Activated T-cell treated with anti-CD3 and anti-CD28 coated beads, Interleukin-2, amount 50 U/mL, for 4 hours (primary cell): ENCODE data around the gene UGT1A6. TPM values are rescaled to one million over a fixed set of nuclear protein-coding genes. Genes with fewer than 3 reads are reported as not detected.

Experiments used
- ATAC-seq, 2 donors: fragments of 200-7000 bp; cut with Tn5 transposase; one replicate each; pipeline ENCODE4 v1.10.0; 2021
- DNase-seq: peaks from one replicate; pipeline ENCODE4 v3.0.0-alpha.2; 2020
- H3K27me3 Mint-ChIP-seq: one replicate; pipeline ENCODE4 v1.8.0; 2021; ENCODE audit warnings: low read depth, mixed read lengths
- H3K36me3 Mint-ChIP-seq: one replicate; pipeline ENCODE4 v1.8.0; 2022; ENCODE audit warnings: mixed read lengths; ENCODE audit not compliant: insufficient read depth
- H3K4me1 Mint-ChIP-seq: one replicate; pipeline ENCODE4 v1.8.0; 2021; ENCODE audit warnings: low read depth, mixed read lengths
- H3K4me3 Mint-ChIP-seq: one replicate; pipeline ENCODE4 v1.8.0; 2021; ENCODE audit warnings: mild to moderate bottlenecking, moderate library complexity, mixed read lengths
- H3K9me3 Mint-ChIP-seq: one replicate; pipeline ENCODE4 v1.8.0; 2021; ENCODE audit warnings: mixed read lengths
- total RNA-seq, 3 donors: library from RNA; stranded (reverse); gene quantifications; one replicate each; pipeline ENCODE4 v1.2.1, GENCODE V29; 2021

UGT1A6 gene
- total RNA-seq, 3 donors from 2014 or later: 0.24 TPM; not detected in 2

DNA sequence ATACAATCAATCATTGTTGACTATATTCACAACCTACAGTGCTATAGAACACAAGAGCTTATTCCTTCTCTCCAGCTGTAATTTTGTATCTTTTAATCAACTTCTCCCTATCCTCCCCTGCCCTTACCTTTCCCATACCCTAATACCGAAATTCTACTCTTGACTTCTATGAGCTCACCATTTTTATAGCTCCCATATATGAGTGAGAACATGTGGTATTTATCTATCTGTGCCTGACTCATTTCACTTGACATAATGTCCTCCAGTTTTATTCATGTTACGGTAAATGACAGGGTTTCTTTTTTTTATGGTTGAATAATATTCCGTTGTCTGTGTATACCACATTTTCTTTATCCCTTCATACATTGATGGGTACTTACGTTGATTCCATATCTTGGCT lies 88.1 kb downstream of the UGT1A6 start:
- ATAC-seq: no peak
- H3K36me3 Mint-ChIP-seq: no peaks in the 10 kb centered on the region
- no peak overlapping the region for H3K4me3 Mint-ChIP-seq
- DNase-seq: no peak
- peaks cover 21% of the 10 kb centered on the region for H3K27me3 Mint-ChIP-seq
- peaks cover 4% of the 10 kb centered on the region for H3K9me3 Mint-ChIP-seq
- H3K4me1 Mint-ChIP-seq: no peaks in the 10 kb centered on the region

DNA sequence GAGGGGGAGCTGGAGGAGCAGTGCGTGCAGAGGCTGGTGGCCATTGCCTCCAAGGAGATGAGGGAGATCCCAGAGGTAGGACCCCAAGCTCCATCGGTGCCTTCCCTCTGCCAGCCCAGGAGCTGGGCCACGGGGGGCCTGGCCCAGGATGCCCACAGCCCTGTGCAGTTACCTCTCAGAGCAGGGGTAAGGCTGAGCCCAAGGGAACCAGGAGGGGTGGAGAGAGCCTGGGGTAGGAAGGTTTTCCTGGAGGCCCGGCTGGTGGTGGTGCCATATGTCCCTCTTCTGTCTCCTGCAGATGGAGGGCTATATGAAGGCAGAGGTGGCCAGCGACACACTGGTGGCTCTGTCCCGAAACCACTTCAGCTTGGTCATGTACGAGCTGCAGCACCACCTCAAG lies 96.9 kb downstream of the UGT1A6 start:
- Mint-ChIP-seq H3K9me3 (peaks cover 5% of the 10 kb centered on the region), H3K36me3 (no peaks in the 10 kb centered on the region), H3K4me3 (no peak overlapping the region), H3K4me1 (no peaks in the 10 kb centered on the region), H3K27me3 (peaks cover 6% of the 10 kb centered on the region)
- ATAC-seq: no peak
- DNase-seq: no peak

DNA sequence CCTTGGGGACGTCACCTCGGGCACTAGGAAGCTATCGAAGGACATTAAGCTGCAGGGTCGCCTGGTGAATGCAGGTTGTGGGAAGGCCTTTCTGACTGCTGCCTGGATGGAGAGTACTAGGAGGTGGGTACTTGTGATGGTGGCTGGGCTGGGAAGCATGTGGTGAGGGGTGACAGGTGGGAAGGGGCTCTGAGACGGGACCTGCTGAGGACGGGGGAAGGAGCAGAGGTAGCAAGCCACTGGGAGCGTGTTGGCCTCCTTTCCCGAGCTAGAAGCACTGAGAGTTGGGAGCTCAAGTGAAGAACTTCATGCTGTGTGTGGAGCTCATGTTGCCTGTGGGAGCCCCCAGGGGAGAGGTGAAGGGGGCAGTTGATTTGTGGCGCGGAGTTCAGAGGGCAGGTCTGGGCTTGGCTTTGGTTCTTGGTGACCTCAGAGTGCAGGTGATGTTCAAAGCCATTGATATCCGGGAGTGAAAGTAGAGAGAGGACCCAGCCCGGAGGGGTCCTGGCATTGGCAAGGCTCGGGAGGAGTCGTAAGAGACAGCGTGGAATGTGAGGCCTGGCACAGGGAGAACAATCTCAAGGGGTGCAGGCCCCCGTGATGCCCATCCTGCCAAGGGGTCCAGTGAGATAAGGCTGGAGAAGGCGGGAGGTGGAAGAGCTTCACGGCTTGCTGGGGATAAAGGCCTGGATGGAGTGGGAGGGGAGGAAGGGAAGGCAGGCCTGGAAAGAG lies 98.6 kb downstream of the UGT1A6 start:
- H3K9me3 Mint-ChIP-seq: peaks cover under 1% of the 10 kb centered on the region
- peaks cover 2% of the 10 kb centered on the region for H3K27me3 Mint-ChIP-seq
- ATAC-seq: no peak
- DNase-seq: no peak
- H3K4me1 Mint-ChIP-seq: no peaks in the 10 kb centered on the region
- no peak overlapping the region for H3K4me3 Mint-ChIP-seq
- no peaks in the 10 kb centered on the region for H3K36me3 Mint-ChIP-seq

DNA sequence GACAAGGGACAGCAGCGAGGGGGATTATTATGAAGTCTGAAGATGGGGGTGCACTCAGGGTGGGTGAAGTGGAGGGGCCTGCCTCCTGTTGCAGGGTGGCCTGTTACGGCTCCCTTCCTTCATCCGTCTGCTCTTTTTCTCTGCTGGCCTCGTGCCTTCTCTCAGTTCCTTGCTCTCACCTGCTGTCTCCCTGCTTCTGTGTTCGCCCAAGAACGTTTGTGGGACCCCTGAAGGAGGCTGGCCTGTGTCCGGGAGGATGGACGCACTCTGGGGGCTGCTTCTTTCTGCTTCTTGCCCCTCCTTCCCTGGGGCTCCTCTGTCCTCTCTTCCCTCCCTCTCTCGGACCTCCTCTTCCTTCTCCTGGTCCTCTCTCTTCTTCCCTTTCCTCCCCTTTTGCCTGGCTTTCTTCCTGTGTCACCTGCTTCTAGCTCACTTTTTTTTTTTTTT lies 99.2 kb downstream of the UGT1A6 start:
- ATAC-seq (no peak), DNase-seq (no peak)
- H3K4me3 Mint-ChIP-seq: no peak overlapping the region
- H3K27me3 Mint-ChIP-seq: no peaks in the 10 kb centered on the region
- H3K9me3 Mint-ChIP-seq: no peaks in the 10 kb centered on the region
- H3K36me3 Mint-ChIP-seq: no peaks in the 10 kb centered on the region
- no peaks in the 10 kb centered on the region for H3K4me1 Mint-ChIP-seq

DNA sequence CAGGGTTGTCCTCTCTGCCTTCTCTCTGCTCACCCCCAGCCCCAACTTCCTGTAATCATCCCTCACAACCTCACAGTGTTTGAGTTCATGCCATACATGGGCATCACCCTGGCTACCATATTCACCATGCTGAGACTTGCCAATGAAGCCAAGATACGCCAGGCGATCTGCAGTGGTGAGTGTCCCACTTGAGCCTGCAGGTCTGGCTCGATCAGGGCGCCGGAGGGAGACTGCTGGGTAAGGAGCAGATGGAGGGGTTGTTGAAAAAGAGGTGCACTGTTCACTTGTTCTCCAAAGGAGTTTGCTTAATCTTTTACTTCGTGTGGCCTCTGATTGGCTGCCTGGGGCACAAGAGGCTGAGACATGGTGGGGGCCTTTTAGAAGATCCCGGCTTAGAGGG lies 100.0 kb downstream of the UGT1A6 start:
- no peaks in the 10 kb centered on the region for H3K4me1 Mint-ChIP-seq
- no peak overlapping the region for H3K4me3 Mint-ChIP-seq
- ATAC-seq (no peak), DNase-seq (no peak)
- no peaks in the 10 kb centered on the region for H3K36me3 Mint-ChIP-seq
- H3K27me3 Mint-ChIP-seq: no peaks in the 10 kb centered on the region
- no peaks in the 10 kb centered on the region for H3K9me3 Mint-ChIP-seq

GRCh38 chr2:233793465-233794127 lies 100.9 kb downstream of the UGT1A6 start:
- no peaks in the 10 kb centered on the region for H3K27me3 Mint-ChIP-seq
- DNase-seq: no peak
- H3K4me3 Mint-ChIP-seq: no peak overlapping the region
- H3K4me1 Mint-ChIP-seq: no peaks in the 10 kb centered on the region
- H3K9me3 Mint-ChIP-seq: no peaks in the 10 kb centered on the region
- no peaks in the 10 kb centered on the region for H3K36me3 Mint-ChIP-seq
- ATAC-seq: no peak

DNA sequence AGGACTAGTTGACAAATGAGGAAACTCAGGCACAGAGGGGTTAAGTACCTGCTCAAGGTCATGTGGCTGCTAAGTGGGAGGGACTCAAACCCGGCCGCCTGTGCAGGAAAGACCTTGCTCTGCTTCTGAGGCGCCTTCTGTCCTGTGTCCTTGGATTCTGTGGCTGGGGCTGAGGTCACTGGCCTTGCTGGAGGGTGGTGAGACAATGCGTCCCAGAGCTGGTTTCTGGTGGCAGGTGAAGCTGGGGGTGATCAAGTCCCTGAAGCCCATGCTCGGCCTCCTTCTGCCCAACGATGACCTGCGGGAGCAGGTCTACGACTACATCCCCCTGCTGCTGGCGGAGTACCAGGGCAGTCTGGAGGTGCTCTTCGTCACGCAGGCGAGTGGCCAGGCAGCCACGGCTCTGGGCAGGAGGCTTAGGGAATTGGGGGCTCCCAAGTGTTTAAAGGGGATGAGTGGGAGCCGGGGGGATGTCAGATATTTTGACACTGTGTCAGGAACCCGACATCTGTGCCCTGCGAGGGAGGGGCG lies 101.5 kb downstream of the UGT1A6 start:
- no peaks in the 10 kb centered on the region for H3K9me3 Mint-ChIP-seq
- DNase-seq (no peak), ATAC-seq (no peak)
- no peak overlapping the region for H3K4me3 Mint-ChIP-seq
- H3K36me3 Mint-ChIP-seq: no peaks in the 10 kb centered on the region
- H3K27me3 Mint-ChIP-seq: no peaks in the 10 kb centered on the region
- H3K4me1 Mint-ChIP-seq: no peaks in the 10 kb centered on the region

DNA sequence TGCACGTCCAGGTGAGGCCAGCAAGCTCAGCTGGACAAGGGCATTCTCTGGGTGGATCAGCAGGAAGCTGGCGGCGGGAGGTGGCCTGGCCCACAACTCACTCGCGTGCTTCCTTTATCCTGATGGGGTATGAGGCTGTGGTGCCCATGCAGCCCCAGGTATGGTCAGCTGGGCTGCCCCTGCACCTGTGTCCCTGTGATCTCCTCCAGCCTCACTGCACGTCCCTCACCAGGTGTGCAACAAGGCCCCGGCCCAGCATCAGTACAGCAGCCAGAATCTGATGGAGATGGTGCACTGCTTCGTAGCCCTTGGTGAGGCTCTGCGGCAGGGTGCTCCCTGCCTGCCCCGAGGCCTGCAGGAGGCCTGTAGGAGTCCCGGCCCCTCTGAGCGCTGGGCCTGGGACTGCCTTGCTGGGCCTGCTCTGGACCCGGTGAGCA lies 103.1 kb downstream of the UGT1A6 start:
- Mint-ChIP-seq H3K9me3 (peaks cover 4% of the 10 kb centered on the region), H3K36me3 (no peaks in the 10 kb centered on the region), H3K27me3 (no peaks in the 10 kb centered on the region), H3K4me3 (no peak overlapping the region), H3K4me1 (no peaks in the 10 kb centered on the region)
- ATAC-seq: no peak
- DNase-seq: no peak

GRCh38 chr2:233796254-233796653 lies 103.6 kb downstream of the UGT1A6 start:
- no peaks in the 10 kb centered on the region for H3K36me3 Mint-ChIP-seq
- ATAC-seq: no peak
- no peaks in the 10 kb centered on the region for H3K4me1 Mint-ChIP-seq
- H3K9me3 Mint-ChIP-seq: peaks cover 4% of the 10 kb centered on the region
- H3K27me3 Mint-ChIP-seq: no peaks in the 10 kb centered on the region
- DNase-seq: no peak
- no peak overlapping the region for H3K4me3 Mint-ChIP-seq

DNA sequence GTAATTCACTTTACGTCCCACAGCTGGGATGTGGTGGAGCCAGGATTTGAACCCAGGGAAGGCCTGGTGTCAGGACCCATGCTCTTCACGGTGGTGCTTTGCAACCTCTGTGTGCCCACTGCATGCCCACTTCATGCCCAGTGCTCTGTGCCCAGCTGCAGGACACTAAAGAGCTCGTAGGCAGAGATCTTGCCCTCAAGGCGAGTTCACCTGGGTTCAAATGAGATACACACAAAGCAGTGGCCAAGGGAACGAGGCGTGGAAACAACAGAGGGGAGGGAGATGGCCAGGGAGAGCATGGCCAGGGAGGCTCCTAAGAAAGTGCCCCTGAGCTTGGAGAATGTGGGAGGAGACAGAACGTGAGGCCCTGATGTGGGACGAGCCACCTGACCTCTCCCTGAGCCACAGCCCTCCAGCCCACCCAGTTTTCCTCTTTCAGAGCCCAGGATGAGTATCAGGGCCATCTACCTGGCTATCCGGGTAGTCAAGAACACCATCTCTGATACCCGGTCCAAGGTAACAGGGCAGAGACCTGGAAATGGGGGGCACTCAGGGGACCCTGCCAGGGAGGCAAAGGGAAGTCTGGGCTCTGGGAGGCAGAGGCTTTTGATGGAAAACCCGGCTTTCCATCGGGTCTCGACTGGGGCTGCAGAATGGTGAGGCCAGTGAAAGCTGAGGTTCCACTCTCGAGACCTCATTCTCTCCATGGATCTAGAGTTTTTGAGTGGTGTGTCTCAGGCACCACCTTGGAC lies 105.8 kb downstream of the UGT1A6 start:
- H3K27me3 Mint-ChIP-seq: peaks cover 3% of the 10 kb centered on the region
- H3K9me3 Mint-ChIP-seq: peaks cover 4% of the 10 kb centered on the region
- H3K4me3 Mint-ChIP-seq: no peak overlapping the region
- DNase-seq (no peak), ATAC-seq (no peak)
- H3K36me3 Mint-ChIP-seq: no peaks in the 10 kb centered on the region
- H3K4me1 Mint-ChIP-seq: no peaks in the 10 kb centered on the region

- Mint-ChIP-seq H3K9me3 (peaks cover 4% of the 10 kb centered on the region), H3K36me3 (no peaks in the 10 kb centered on the region), H3K27me3 (peaks cover 6% of the 10 kb centered on the region), H3K4me1 (no peaks in the 10 kb centered on the region), H3K4me3 (no peak overlapping the region)
- ATAC-seq (no peak), DNase-seq (no peak)
Measured at GRCh38 chr2:233799087-233799665, 106.5 kb downstream of the UGT1A6 start.

GRCh38 chr2:233799716-233800115 lies 107.0 kb downstream of the UGT1A6 start:
- H3K4me1 Mint-ChIP-seq: no peaks in the 10 kb centered on the region
- peaks cover 10% of the 10 kb centered on the region for H3K27me3 Mint-ChIP-seq
- no peak overlapping the region for H3K4me3 Mint-ChIP-seq
- ATAC-seq (no peak), DNase-seq (no peak)
- no peaks in the 10 kb centered on the region for H3K36me3 Mint-ChIP-seq
- H3K9me3 Mint-ChIP-seq: peaks cover 4% of the 10 kb centered on the region

DNA sequence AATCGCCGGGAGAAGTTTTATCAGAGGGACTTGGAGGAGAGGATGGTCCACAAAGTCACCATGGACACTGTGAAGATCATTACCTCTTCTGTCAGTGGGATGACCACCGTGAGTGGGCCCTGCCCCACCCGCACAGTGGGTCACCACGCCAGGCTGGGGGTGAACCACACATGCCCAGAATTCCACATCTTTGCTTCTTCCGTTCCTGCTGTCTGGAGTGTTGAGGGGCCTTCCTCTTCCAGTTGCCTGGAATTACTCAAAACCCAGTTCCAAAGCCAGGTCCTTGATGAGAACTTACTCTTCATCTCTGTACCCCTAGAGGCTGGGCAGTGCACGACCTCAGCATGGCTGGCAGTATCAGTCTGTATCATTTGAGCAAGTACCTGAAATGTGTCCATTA lies 107.5 kb downstream of the UGT1A6 start:
- H3K36me3 Mint-ChIP-seq: no peaks in the 10 kb centered on the region
- H3K4me1 Mint-ChIP-seq: no peaks in the 10 kb centered on the region
- H3K27me3 Mint-ChIP-seq: peaks cover 10% of the 10 kb centered on the region
- ATAC-seq: no peak
- no peak for DNase-seq
- no peak overlapping the region for H3K4me3 Mint-ChIP-seq
- peaks cover 4% of the 10 kb centered on the region for H3K9me3 Mint-ChIP-seq
